ENCODE measurements around the gene CACFD1.

GRCh38 chr9:133454325-133454724 is 5.5 kb upstream of the CACFD1 start:
- TF ChIP-seq PHF20 (CRISPR knock-in tag; IDR thresholded peaks at IDR 0.05), result no peak
- TF ChIP-seq ZNF232 (CRISPR knock-in tag; IDR thresholded peaks at IDR 0.05; ENCODE audit: borderline replicate concordance), result no peak
- TF ChIP-seq MAFK (conservative IDR thresholded peaks at IDR 0.05 in 1 of 2, IDR thresholded peaks at IDR 0.05 in 1 of 2; ENCODE audit: low read length in 2 of 2), result no peak
- no peak for TF ChIP-seq SP4 (CRISPR knock-in tag; IDR thresholded peaks at IDR 0.05)
- TF ChIP-seq MEF2D (CRISPR knock-in tag; IDR thresholded peaks at IDR 0.05), result no peak
- no peak for TF ChIP-seq ZNF33B (CRISPR knock-in tag; IDR thresholded peaks at IDR 0.05)

Data from HepG2 (cell line).